NCI-H1092 treated with DMSO at 0.1 percent for 48 hours (cell line): Measurements from ENCODE around the gene OLFM1.
"Not testable (repeated sequence)": the region's sequence is repeated elsewhere in the genome, so short reads cannot be mapped to it uniquely, and the experiment has no call there.

Experiments used
- DNase-seq: peaks from one replicate; lab custom pipeline; 2025; lab: John Stamatoyannopoulos, UW

OLFM1 gene

DNA sequence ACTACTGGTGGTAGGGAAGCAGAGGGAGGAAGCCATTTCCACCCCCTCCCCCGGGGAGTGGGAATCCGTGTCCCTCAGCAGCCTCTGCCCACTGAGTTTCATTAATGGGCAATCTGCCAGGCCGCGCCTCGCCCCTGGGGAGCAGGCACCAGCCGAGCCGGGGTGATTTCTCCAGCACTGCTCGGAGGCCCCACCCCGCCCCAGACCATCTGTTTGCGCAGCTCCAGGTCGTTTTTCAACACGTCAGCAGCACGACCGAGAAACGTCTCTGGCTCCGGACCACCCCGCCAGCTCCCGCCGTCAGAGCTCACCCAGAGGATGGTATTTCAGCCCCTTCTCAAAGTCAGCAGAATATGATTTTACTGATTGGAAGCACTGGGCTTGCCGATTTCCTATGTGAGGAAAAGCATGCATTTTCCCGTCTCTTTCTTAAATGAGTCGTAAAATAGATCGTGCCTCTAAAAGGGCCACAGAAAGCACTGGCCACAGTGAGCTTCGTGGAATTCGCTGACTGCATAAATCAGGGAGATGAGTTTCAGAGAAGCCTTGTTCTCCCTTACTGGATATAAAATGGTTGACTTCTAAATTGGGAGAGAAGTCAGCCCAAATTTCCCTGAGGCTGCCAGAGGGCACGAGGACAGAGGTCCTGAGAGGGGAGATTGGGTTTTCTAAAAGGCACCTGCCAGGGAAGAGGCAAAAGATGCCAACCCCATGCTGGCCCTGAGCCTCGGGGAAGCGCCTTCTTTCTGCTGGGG is 47.0 kb downstream of the OLFM1 start:
- DNase-seq, result peak; percentile 59

DNA sequence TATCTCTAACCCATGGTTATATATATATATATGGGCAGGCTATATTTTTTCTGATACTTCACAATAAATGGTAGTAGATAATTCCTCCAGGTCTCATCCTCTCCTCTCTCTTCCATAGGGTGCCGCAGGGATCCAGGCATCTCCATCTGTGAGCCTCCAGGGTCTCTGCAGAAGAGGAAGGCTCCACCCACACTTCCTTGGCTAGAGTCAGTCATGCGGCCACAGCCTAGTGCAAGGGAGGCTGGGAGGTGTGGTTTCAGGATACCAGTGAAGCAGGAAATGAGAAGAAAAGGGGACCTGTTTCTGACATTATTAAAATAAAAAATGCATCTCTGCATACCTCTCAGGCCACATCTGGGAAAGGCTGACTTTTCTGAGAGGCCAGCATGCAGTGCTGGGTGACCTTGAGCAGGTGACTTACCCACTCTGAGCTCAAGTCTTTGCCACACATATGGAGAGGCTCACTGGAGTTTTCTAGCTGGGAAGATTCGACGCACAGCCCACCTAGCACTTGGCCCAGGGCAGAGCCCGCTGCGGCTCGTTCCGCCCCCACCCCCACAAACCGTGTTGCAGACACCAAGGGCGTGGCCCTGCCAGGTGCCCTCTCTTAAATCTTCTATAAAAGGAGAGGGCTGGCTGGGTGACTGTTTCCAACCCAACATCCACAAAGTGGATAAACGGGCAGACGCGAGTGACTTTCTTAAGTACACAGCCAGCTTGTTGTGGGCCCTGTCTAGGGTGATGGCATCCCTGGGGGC is 47.9 kb downstream of the OLFM1 start:
- no peak for DNase-seq

DNA sequence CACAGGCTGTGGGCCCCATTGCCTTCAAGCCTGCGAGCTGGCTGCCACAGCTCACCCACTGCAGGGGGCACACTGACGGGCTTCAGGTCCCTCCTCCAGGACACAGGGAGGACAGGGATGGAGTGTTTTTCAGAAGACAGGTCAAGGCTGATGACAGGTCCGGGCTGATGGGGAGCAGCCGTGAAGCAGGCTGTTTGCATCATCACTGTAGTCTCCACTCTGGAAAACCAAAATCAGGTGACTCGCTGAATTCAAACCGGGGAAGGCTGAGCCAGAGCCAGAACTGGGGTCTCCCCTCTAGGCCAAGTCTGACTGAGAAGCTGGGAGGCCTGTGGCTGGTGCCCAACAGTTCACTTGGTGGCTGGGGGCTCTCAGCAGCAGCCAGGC is 48.5 kb downstream of the OLFM1 start:
- DNase-seq, result no peak

DNA sequence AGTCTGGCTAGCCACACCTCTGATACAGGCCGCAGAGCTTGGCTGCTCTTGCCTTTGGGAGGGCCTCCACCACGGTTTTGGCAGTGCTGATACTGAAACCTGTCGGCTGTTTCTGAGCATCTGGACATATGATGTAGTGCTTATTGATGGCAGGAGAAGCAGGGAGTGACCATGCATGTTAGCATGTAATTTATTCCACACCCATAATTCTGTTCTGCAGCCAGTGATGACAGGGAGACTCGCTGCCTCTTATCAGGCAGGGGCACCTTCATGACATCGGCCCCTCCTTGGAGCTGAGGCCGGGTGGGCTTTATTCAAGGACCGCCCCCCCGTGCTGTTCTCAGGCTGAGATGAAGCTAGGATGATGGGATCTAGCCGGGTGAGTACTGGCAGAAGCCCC is 49.0 kb downstream of the OLFM1 start:
- DNase-seq, result no peak

DNA sequence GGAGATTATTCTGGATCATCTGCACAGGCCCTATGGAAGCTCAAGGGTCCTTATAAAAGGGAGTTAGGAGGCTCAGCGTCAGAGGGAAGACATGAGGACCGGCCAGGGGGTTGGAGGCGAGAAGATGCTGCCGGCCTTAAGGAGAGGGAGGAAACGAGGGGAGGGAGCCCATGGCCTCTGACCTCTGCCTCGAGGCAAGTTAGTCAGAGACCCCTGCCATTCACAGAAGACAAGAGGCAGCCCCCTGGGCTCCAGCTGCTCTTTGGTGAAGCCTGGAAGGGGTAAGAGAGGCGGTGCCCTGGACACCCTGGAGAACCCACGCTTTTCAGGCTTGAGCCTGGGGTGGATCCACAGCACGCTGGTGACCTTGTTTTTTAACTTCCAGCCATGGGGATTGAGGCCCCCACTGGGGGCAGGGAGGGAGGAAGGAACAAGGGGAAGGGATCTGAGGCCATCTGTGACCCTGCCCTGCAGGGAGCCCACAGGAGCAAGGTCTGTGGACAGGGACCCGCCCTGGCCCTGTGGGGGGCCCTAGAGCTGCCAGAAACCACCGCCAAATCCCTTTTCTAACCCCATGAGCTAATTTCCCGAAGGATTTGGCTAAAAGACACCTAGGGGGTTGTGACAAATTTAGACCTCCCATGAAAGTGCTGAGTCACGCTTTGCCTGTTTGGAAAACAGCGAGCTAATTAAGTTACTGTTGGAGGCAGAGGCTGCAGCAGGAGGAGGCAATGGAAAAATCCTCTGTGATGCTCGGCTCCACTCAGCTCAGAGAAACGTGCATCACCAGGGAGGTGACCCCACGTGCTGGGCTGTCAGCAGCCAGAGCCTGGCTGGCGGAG is 49.7 kb downstream of the OLFM1 start:
- DNase-seq, result peak; percentile 16

DNA sequence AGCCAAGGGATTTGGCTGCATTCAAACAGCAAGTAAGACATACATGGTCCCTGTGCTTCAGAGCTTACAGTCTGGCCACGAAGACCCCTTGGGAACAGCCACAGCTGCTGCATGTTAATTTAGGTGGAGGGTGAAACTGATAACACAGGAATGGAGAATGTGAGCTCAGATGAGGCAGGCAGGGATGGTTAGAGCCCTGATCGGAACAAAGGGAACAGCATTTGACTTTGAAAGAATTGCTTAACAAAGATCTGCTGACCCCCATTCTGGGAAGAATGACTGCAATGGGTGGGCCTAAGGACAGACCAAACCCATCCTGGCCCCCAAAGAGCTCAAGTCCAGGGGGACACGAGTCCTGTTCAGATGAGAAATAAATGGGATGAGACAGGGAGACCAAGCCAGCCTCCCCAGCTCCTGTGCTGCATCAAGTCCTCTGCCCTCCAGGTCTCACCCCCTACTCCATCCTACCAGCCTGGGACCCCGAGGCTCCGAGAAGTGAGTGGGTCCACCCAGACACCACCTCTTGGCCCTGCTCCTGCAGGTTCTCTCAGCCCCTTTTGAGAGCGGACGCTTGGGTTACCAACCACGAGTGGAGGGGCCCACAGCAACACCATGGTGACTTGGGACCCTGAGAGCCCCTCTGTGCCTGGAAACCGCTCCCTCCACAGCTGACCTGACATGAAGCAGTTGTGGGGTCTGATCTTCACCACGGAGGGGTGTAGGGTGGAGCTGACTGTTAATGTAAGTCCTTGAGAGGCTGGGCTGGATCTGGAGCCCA is 50.8 kb downstream of the OLFM1 start:
- DNase-seq, result no peak

DNA sequence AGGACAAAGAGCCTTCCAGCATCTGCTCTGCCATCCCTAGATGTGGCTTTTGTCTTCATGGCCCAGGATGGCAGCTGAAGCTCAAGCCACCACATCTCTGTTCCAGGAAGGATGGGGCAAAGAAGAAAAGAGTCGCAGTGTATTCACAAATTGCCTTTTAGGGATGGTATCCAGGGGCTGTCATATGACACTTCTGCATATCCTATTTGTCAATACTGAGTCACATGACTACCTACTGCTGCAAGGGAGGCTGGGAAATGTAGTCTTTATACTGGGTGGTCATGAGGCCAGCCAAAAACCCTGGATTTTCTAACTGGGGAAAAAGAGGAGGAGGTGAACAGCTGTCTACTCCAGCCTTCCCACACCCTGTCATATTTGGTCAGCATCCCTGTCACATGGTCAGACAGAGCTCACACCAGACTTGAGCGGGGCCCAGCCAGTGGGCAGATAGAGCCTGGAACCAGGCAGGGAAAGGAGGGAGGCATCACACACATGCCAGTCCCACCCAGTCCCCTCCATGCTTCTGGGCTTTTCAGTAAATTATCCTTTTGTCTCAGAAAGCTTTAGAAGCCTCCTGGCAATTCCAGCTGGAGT is 52.0 kb downstream of the OLFM1 start:
- DNase-seq, result no peak

DNA sequence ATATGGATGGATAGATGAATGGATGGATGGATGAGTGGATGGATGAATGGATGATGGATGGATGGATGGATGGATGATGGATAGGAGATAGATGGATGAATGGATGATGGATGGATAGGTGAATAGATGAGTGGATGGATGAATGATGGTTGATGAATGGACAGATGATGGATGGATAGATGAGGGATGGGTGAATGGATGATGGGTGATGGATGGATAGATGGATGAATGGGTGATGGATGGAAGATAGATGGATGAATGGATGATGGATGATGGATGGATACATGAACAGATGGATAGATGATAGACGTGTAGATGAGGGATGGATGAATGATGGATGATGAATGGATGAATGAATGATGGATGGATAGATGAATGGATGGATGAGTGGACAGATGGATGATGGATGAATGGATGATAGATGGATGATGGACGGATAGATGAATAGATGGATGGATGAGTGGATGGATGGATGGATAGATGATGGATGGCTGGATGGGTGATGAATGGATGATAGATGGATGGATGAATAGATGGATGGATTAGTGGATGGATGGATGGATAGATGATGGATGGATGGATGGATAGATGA is 53.8 kb downstream of the OLFM1 start:
- DNase-seq, result no peak

DNA sequence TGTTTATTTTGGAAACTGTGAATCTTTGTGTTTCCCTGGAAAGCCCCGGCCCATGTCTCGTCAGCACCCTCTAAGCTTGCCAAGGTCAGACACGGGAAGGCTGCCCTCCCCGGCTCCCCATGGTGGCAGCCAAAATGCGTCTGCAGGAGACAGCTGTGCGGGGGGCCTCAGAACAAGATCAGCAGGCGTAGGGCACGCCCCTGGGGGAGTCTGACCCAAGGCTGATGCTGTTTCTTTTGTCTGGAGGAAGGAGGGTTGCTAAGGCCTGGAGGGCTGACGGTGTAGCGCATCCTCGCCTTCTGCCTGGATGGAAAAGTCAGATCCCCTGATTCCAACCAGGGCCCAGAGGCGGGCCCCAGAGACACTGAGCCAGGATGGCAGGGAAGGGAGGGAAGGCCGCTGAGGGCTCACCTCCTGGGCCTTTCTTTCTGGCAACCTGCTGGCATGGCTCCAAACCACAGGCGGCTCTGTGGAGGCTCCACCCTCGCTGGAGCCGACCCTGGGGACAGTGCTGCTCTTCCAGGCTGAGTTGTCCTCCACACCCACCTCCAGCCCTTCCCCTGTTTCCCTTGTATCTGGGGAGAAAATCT is 57.2 kb downstream of the OLFM1 start:
- peak; percentile 45 for DNase-seq

DNA sequence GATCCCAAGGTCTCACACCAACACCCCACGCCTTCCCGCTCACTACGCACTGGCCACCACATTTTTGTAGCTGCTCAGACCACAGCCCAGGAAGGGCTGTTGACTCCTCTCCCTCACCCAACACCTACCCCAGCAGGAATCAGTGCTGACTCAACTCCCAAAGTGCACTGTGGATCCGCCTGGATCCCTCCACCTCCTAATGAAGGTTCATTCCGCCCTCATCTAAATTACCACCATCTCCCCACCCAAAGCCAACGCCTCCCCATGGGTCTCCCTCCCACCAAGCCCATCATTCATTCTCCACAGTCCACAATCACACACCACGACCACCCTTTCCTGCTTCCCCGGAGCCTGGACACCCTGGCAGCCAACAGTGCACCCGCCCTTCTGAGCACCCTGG is 57.8 kb downstream of the OLFM1 start:
- DNase-seq, result no peak

DNA sequence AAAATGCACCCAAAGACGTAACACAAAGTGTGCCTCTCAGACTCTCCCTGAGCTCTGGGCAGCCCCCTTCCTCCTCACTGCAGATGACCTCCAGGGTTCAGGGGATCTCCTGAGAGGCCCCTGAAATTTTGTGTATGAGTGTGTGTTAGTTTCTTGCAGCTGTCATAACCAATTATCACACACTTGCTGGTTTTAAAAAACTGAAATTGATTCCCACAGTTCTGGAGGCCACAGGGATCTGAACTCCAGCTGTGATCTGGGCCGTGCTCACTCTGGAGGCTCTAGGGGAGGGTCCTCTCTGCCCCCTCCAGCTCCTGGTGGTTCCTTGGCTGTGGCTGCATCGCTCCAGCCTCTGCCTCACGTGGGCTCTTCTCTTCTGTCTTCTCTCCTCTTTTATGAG is 58.8 kb downstream of the OLFM1 start:
- DNase-seq, result no peak

DNA sequence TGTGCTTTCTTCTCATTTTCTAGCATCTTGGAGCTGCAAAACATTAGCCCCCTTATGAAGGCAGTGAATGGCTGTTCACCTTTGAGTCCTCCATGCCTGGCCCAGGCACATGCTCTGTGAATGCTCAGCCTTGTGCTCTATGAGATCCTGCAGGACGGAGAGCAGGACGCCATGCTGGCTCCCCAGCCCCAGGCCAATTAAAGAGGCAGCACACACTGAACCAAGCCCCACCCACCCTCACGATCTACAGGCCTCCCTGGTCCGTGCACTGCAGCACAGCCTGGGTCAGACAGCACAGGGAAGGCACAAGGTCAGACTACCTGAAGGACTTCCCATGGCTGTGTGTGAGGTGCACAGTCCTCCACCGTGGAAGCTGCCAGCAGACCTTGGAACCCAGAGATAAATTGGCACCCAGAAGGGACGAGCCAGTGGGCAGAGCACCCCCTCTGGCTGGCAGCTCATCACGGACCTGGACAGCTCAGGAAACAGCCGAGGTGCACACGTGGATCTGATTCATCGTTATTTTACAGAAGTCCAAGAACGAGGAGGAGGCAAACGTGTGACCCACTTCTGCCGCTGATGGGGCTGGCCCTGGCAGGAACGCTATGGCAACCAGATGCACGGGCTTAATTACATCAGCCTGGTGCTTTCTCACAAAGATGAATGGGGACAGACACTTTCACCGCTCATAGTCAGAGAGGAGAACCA is 59.5 kb downstream of the OLFM1 start:
- DNase-seq, result peak; percentile 75

DNA sequence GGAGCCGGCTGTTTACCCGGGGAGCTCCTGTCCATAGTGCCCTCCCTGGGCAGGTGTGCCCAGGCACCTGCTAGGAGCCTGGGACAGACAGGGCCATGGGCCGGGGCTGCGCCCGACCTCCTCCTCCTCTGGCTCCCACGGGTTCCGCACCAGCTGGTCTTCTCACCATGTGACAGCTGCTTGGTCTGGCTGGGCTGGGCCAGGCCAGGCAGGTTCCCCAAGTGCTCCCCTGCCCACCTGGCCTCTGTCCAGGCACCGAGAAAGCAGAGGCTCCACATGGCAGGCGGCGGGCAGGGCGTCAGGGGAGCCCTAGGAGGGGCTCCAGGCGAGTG is 60.0 kb downstream of the OLFM1 start:
- peak; percentile 75 for DNase-seq

DNA sequence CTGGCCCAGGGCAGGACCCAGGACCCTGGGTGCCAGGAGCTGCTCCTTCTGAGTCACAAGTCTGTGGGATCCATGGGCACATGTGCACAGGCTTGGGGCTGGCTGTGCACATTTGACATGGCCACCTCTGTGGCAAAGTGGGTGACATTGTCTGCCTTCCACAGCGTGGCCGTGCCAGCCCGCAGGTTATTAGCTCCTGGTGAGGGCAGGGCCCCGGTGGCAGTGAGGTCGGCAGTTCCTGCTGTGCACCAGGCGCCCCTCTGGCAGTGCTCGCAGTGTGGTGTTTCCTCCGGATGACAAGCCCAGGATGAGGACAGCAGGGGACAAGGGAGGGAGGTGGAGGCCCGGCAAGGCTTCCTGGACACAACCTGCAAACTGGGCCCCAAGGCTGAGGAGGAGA is 60.5 kb downstream of the OLFM1 start:
- DNase-seq, result no peak

DNA sequence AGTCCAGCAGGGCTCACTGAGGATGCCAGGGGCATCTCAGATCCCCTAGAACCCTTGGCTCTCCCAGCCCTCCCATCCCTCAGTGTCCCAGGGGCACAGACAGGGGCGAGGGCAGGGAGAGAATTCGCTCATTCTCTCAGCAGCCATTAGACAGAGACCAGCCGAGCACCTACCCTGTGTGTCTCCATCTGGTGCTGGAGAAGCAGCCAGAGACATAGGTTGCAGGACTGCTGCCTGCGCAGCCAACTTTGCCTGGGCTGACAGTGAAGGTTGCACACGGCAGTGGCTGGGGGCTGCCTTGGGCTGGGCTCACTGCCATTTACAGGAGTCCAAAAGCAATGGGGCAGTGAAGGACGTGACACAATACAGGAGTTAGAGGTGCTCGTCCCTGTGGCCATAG is 60.9 kb downstream of the OLFM1 start:
- DNase-seq, result no peak

DNA sequence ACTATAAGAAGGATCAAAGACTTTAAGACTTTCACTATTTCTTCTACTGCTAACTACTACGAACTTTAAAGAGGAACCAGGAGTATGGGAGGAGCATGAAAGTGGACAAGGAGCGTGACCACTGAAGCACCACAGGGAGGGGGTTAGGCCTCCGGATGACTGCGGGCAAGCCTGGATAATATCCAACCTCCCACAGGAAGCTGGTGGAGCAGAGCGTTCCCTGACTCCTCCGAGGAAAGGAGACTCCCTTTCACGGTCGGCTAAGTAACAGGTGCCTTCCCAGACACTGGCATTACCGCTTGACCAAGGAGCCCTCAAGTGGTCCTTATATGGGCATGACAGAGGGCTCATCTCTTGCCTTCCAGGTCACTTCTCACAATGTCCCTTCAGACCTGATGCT is 62.4 kb downstream of the OLFM1 start:
- not testable (repeated sequence) for DNase-seq

DNA sequence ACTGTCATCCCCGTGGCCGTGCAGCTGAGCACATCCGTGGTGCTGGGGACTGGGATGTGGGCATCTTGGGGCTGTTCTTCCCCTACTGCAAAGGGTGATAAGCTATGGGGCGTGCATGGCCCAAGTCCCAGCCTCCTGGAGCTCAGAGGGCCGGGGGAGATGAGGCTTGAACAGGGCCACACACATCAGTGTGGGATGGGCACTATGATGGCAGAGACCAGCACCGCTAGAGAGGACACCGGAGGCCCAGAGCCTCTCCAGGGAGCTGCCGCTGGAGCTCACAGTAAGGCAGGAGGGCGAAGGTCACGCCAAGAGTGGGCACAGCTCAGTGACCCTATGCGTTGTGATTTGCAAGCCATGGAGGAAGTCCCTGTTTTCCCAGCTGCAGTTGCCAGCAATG is 63.5 kb downstream of the OLFM1 start:
- DNase-seq, result no peak

DNA sequence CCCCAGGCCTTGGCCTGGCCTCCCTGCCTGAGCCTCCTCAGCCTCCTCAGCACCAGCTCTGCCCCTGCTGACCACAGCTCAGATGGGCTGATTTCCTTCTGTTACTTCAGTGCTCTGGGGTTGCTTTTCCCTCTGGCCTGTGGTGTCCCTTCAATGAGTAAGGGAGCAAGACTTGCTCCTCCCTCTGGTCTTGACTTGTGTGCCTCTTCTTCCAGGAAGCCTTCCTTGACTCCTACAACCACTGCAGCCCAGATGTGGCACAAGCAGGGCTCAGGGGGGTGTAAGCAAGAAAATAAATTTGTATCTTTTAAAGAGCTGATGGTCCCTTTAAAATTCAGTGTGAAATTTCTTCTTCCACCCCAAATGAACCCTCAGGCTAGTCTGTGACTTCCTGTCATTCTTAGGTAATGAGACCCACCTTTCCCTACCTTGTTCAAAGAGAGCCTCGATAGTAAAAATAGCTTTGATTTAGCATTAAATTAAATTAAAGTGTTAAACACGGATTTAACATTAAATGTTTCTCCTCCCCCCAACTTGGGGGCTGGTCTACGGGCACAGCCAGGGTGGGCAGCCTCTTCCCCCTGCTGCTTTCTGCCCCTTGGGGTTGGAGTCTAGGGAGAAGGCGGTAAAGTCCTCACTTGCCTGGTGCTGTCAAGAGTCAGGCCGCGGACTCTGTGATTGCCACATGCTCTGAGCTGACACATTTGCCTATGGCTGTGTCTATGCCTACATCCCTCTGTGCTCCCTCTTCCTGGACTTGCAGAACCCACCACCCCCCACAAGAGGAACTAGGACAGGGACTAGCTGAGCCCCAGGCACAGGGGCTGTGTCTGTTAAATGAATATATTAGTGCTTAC is 64.5 kb downstream of the OLFM1 start:
- no peak for DNase-seq

DNA sequence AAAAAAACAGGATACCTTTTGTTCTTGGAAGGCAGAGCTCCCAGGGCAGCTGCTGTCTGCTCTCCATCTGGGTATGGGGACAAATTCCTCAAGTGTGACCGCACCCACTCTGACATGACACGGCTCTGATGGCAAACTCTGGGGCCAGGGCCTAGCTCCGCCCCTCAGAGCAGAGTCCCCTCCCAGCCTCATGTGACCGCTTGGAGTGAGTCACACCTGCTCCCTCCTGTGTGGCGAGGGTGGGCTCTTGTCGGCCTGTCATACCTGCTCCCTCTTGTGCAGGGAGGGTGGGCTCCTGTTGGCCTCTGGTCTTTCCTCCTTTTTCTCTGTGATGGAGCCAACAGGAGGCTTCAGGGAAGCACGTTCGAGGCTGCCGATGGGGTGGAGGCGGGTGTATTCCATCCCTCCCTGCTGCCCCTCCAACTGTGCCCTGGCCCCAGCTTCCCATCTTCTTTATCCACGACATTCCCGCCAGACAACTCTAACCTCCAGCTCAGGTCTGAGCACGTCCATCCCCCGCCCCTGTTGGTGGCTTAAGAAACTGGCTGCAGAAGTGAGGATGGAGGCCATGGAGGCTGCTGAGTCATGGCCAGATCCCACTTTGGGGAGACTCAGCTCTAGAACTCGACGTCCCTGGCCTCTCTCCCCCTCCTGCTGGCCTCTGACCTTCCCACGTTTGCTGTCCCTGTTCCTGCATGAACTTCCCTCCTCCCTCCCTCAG is 65.3 kb downstream of the OLFM1 start:
- DNase-seq, result no peak
